Uterus (tissue), 4 donors: ENCODE measurements around the gene TRH. TPM values are rescaled to one million over a fixed set of nuclear protein-coding genes. Genes with fewer than 3 reads are reported as not detected.

Experiments used
- DNase-seq, 2 donors: peaks; one replicate each; pipeline ENCODE4 v3.0.0-alpha.2; 2019 to 2020
- H3K27ac ChIP-seq, 2 donors: fragments of 200-600 bp; sonication (generic); 1 replicate in 1 of 2; 2 replicates in 1 of 2; pipeline ENCODE4 v1.5.1; 2016 to 2018
- H3K27me3 ChIP-seq, 2 donors: fragments of 200-600 bp; sonication (generic); one replicate each; pipeline ENCODE4 v1.5.1; 2018 to 2019; ENCODE audit warnings: control low read depth in 1 of 2
- H3K36me3 ChIP-seq, 2 donors: fragments of 200-600 bp; sonication (generic); one replicate each; pipeline ENCODE4 v1.5.1; 2019; ENCODE audit warnings: control low read depth in 1 of 2
- H3K4me1 ChIP-seq, 2 donors: fragments of 200-600 bp; sonication (generic); one replicate each; pipeline ENCODE4 v1.5.1; 2018 to 2019; ENCODE audit warnings: control low read depth in 1 of 2
- H3K4me3 ChIP-seq, 2 donors: fragments of 200-600 bp; sonication (generic); 1 replicate in 1 of 2; 2 replicates in 1 of 2; pipeline ENCODE4 v1.5.1; 2018 to 2019; ENCODE audit warnings: mild to moderate bottlenecking in 1 of 2
- H3K9me3 ChIP-seq, 2 donors: fragments of 200-600 bp; sonication (generic); one replicate each; pipeline ENCODE4 v1.5.1; 2019; ENCODE audit warnings: control low read depth in 1 of 2
- CTCF ChIP-seq, 4 experiments: fragments of 200-600 bp in 2 of 4; fragments of 450-650 bp in 2 of 4; sonication (generic) in 2 of 4; IDR thresholded peaks; one replicate each; pipeline ENCODE4 v1.5.1; 2016 to 2019; ENCODE audit warnings: antibody characterized with exemption in 4 of 4, mild to moderate bottlenecking in 2 of 4, moderate library complexity in 1 of 4
- POLR2A ChIP-seq, 2 donors: fragments of 450-650 bp; IDR thresholded peaks; one replicate each; pipeline ENCODE4 v1.6.1; 2016; ENCODE audit warnings: antibody characterized with exemption in 2 of 2, mild to moderate bottlenecking in 1 of 2, moderate library complexity in 1 of 2
- intact Hi-C: fragments of 100-400 bp; cut with DNase I; formaldehyde crosslinking; loops from one replicate; pipeline ENCODE4 v1.15.1; 2023; ENCODE audit warnings: low total_unique reads
- total RNA-seq, 4 donors: library from RNA; depleted of rRNA in 3 of 4; stranded (reverse); fragments of >200 nt in 3 of 4; gene quantifications; one replicate each; pipeline versions ENCODE4 v1.1.0 to v1.2.4, GENCODE V29; 2014 to 2023
- donor health status: DM: yes; HTN: yes; CAD: no.

TRH gene
- total RNA-seq, 4 donors from 2014 or later, result 0.37 TPM; not detected in 3

- no peaks in the 10 kb centered on the region for H3K9me3 ChIP-seq
- DNase-seq, result no peak
- peaks cover 0 to 13% of the 10 kb centered on the region in 2 donors for H3K4me1 ChIP-seq
- no peak overlapping the region for H3K4me3 ChIP-seq
- no peak for TF ChIP-seq CTCF (IDR thresholded peaks at IDR 0.05)
- no peak for TF ChIP-seq POLR2A (IDR thresholded peaks at IDR 0.05)
- H3K27me3 ChIP-seq, result peaks cover 18 to 19% of the 10 kb centered on the region in 2 donors
- intact Hi-C loops, result no loop called here
- H3K27ac ChIP-seq, result no peak overlapping the region
- H3K36me3 ChIP-seq, result no peaks in the 10 kb centered on the region
Observed at GRCh38 chr3:129972301-129972700, 2.2 kb upstream of the TRH start.

- no peak overlapping the region for H3K27ac ChIP-seq
- TF ChIP-seq POLR2A (IDR thresholded peaks at IDR 0.05), result no peak
- no peak for TF ChIP-seq CTCF (IDR thresholded peaks at IDR 0.05)
- intact Hi-C loops, result no loop called here
- peaks cover 0 to 13% of the 10 kb centered on the region in 2 donors for H3K4me1 ChIP-seq
- no peaks in the 10 kb centered on the region for H3K9me3 ChIP-seq
- no peak overlapping the region for H3K4me3 ChIP-seq
- peaks cover 18 to 23% of the 10 kb centered on the region in 2 donors for H3K27me3 ChIP-seq
- no peak for DNase-seq
- no peaks in the 10 kb centered on the region for H3K36me3 ChIP-seq
Observed at GRCh38 chr3:129973853-129974563, 512 bp upstream of the TRH start.

GRCh38 chr3:129974833-129975704 lies 549 bp downstream of the TRH start:
- Histone ChIP-seq H3K36me3 (no peaks in the 10 kb centered on the region), H3K27me3 (peaks cover 18 to 23% of the 10 kb centered on the region in 2 donors), H3K27ac (no peak overlapping the region), H3K4me3 (no peak overlapping the region), H3K9me3 (no peaks in the 10 kb centered on the region), H3K4me1 (peaks cover 0 to 13% of the 10 kb centered on the region in 2 donors)
- DNase-seq, result no peak
- TF ChIP-seq POLR2A (IDR thresholded peaks at IDR 0.05) (no peak), CTCF (IDR thresholded peaks at IDR 0.05) (no peak)
- intact Hi-C loops, result no loop called here

DNA sequence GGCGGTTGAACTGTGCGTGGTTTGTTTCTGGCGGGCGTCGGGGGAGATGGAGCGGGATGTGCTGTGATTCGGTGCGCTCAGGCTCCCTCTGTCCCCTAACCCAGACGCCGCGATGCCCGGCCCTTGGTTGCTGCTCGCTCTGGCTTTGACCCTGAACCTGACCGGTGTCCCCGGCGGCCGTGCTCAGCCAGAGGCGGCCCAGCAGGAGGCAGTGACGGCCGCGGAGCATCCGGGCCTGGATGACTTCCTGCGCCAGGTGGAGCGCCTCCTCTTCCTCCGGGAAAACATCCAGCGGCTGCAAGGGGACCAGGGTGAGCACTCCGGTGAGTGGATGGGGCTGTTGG lies 1.2 kb downstream of the TRH start:
- H3K9me3 ChIP-seq, result no peaks in the 10 kb centered on the region
- H3K36me3 ChIP-seq, result no peaks in the 10 kb centered on the region
- intact Hi-C loops, result no loop called here
- H3K4me3 ChIP-seq, result no peak overlapping the region
- TF ChIP-seq POLR2A (IDR thresholded peaks at IDR 0.05) (no peak), CTCF (IDR thresholded peaks at IDR 0.05) (no peak)
- H3K27ac ChIP-seq, result no peak overlapping the region
- no peak for DNase-seq
- peaks cover 0 to 13% of the 10 kb centered on the region in 2 donors for H3K4me1 ChIP-seq
- peaks cover 18 to 23% of the 10 kb centered on the region in 2 donors for H3K27me3 ChIP-seq

DNA sequence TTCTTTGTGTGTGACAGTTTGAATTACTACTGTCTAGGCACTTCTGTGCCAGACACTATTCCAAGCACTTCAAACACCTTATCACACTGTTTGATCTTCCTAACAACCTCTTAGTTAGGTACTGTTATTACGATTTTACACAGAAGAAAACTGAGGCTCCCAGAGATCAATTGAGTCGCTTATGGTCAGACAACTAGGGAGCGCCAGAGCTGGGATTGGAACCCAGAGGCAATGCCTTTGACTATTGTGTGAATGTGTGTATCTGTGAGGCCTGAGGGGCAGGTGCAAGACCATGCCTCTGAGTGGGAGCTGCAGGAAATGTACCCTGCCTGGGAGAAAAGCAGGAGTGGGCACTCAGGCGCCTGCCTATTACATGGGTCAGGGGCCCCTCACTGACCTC lies 1.8 kb downstream of the TRH start:
- Histone ChIP-seq H3K27ac (no peak overlapping the region), H3K4me1 (peaks cover 0 to 13% of the 10 kb centered on the region in 2 donors), H3K4me3 (no peak overlapping the region), H3K27me3 (peaks cover 18 to 23% of the 10 kb centered on the region in 2 donors), H3K9me3 (no peaks in the 10 kb centered on the region), H3K36me3 (no peaks in the 10 kb centered on the region)
- DNase-seq, result no peak
- intact Hi-C loops, result no loop called here
- TF ChIP-seq POLR2A (IDR thresholded peaks at IDR 0.05) (no peak), CTCF (IDR thresholded peaks at IDR 0.05) (no peak)
